A549 (cell line): Measurements from ENCODE around the gene TNRC18.
"Not testable (repeated sequence)": the region's sequence is repeated elsewhere in the genome, so short reads cannot be mapped to it uniquely, and the experiment has no call there.

Experiments
- BHLHE40 ChIP-seq: IDR thresholded peaks from 2 replicates; pipeline ENCODE4 v1.6.1; 2012; ENCODE audit warnings: low read depth, low read length, inconsistent platforms
- CEBPB ChIP-seq, 2 experiments: fragments of >200 bp in 1 of 2; sonication (Bioruptor Twin) in 1 of 2; formaldehyde crosslinking in 1 of 2; IDR thresholded peaks; 2 replicates each; pipeline ENCODE4 v1.6.1; 2012 to 2016
- CHD4 ChIP-seq: fragments of 200-600 bp; sonication (generic); IDR thresholded peaks from 2 replicates; pipeline ENCODE4 v1.6.1; 2016; ENCODE audit warnings: antibody characterized with exemption, mild to moderate bottlenecking, borderline replicate concordance
- EP300 ChIP-seq, 2 experiments: fragments of >200 bp; sonication (Bioruptor Twin); formaldehyde crosslinking; IDR thresholded peaks; 2 replicates in 1 of 2; 3 replicates in 1 of 2; pipeline ENCODE4 v1.6.1; 2016 to 2017
- KDM1A ChIP-seq: fragments of 200-600 bp; sonication (generic); IDR thresholded peaks from 2 replicates; pipeline ENCODE4 v1.6.1; 2016; ENCODE audit warnings: low read depth, mild to moderate bottlenecking
- KDM5A ChIP-seq: fragments of 200-600 bp; sonication (generic); IDR thresholded peaks from 2 replicates; pipeline ENCODE4 v1.6.1; 2016; ENCODE audit warnings: antibody characterized with exemption, mild to moderate bottlenecking
- POLR2A ChIP-seq: IDR thresholded peaks from 2 replicates; pipeline ENCODE4 v1.6.1; 2012; ENCODE audit warnings: mild to moderate bottlenecking, low read length
- SMC3 ChIP-seq: fragments of >200 bp; sonication (Bioruptor Twin); formaldehyde crosslinking; IDR thresholded peaks from 3 replicates; pipeline ENCODE4 v1.6.1; 2018; ENCODE audit warnings: inconsistent platforms
- TF ChIP-seq, protein P1 (sequence below): fragments of >200 bp; sonication (Bioruptor Twin); formaldehyde crosslinking; IDR thresholded peaks from 3 replicates; pipeline ENCODE4 v1.5.1; 2016
- TF ChIP-seq, protein P2 (sequence below): fragments of 250-450 bp; sonication (Bioruptor Pico); IDR thresholded peaks from 2 replicates; pipeline ENCODE4 v1.5.0; 2021; ENCODE audit warnings: mild to moderate bottlenecking, moderate library complexity, borderline replicate concordance
- TF ChIP-seq, protein P3 (sequence below): IDR thresholded peaks from 2 replicates; pipeline ENCODE4 v1.6.1; 2012

DNA sequence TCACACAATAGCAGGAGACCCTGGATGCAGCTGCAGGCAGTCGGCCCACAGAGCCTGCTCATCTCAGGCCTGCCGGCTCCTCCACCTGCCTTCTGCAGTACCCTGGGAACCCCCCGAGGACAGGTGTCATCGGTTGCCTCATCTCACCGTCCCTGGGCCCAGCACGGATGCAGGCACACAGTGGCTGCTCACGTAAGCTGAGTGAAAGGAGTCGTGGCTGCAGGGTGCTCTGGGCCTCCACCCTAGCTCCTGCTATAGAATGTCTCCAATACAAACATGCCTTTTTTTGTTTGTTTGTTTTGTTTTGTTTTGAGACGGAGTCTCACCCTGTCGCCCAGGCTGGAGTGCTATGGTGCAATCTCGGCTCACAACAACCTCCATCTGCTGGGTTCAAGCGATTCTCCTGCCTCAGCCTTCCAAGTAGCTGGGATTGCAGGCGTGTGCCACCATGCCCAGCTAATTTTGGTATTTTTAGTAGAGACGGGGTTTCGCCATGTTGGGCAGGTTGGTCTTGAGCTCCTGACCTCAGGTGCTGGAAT is 163.0 kb downstream of the TNRC18 start:
- TF ChIP-seq POLR2A; CHD4; KDM1A; BHLHE40; KDM5A; EP300 (IDR thresholded peaks at IDR 0.05); SMC3; CEBPB (IDR thresholded peaks at IDR 0.05): not testable (repeated sequence)
- TF ChIP-seq, protein P1, sequence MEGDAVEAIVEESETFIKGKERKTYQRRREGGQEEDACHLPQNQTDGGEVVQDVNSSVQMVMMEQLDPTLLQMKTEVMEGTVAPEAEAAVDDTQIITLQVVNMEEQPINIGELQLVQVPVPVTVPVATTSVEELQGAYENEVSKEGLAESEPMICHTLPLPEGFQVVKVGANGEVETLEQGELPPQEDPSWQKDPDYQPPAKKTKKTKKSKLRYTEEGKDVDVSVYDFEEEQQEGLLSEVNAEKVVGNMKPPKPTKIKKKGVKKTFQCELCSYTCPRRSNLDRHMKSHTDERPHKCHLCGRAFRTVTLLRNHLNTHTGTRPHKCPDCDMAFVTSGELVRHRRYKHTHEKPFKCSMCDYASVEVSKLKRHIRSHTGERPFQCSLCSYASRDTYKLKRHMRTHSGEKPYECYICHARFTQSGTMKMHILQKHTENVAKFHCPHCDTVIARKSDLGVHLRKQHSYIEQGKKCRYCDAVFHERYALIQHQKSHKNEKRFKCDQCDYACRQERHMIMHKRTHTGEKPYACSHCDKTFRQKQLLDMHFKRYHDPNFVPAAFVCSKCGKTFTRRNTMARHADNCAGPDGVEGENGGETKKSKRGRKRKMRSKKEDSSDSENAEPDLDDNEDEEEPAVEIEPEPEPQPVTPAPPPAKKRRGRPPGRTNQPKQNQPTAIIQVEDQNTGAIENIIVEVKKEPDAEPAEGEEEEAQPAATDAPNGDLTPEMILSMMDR: not testable (repeated sequence)
- TF ChIP-seq, protein P2, sequence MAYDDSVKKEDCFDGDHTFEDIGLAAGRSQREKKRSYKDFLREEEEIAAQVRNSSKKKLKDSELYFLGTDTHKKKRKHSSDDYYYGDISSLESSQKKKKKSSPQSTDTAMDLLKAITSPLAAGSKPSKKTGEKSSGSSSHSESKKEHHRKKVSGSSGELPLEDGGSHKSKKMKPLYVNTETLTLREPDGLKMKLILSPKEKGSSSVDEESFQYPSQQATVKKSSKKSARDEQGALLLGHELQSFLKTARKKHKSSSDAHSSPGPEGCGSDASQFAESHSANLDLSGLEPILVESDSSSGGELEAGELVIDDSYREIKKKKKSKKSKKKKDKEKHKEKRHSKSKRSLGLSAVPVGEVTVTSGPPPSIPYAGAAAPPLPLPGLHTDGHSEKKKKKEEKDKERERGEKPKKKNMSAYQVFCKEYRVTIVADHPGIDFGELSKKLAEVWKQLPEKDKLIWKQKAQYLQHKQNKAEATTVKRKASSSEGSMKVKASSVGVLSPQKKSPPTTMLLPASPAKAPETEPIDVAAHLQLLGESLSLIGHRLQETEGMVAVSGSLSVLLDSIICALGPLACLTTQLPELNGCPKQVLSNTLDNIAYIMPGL (CRISPR knock-in tag): not testable (repeated sequence)
- TF ChIP-seq, protein P3, sequence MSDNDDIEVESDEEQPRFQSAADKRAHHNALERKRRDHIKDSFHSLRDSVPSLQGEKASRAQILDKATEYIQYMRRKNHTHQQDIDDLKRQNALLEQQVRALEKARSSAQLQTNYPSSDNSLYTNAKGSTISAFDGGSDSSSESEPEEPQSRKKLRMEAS: not testable (repeated sequence)
